Fibroblast of villous mesenchyme (primary cell): ENCODE results near the gene FAT2. TPM values are rescaled to one million over a fixed set of nuclear protein-coding genes. Genes with fewer than 3 reads are reported as not detected.

Experiments used
- DNase-seq: peaks from one replicate; pipeline ENCODE4 v3.0.0-alpha.2; 2010; ENCODE audit warnings: low read depth
- H3K4me3 ChIP-seq: 2 replicates; pipeline ENCODE4 v1.5.1; 2011; ENCODE audit warnings: low read depth, mild to moderate bottlenecking, low read length
- CTCF ChIP-seq: IDR thresholded peaks from 2 replicates; pipeline ENCODE4 v1.5.1; 2012; ENCODE audit warnings: low read depth, mild to moderate bottlenecking, low read length; ENCODE audit not compliant: insufficient read depth
- total RNA-seq: library from RNA; depleted of rRNA; stranded (reverse); fragments of >200 nt; gene quantifications from 2 replicates; pipeline ENCODE4 v1.2.3, GENCODE V29; 2012

FAT2 gene
- total RNA-seq, 1 donor = under 0.01 TPM

DNA sequence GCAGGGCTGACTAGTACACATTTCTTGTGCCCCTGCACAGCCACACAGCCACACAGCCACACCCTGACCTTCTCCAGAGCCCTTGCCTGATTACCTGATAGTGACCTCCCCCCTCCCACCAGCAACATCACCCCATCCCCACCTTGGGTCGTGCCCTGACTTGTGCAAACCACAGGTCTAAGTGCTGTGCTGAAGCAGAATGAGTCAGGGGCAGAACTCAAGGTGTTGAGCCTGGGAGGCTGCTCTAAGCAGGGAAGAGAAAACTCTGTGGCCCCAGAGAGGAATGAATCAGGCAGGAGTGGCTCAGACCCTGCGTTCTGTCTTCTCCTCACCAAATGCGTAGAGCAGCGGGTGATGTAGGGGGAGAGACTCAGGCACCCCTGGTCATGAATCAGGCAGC lies 24.3 kb upstream of the FAT2 start:
- H3K4me3 ChIP-seq = no peak overlapping the region
- TF ChIP-seq CTCF = no peak
- no peak for DNase-seq

DNA sequence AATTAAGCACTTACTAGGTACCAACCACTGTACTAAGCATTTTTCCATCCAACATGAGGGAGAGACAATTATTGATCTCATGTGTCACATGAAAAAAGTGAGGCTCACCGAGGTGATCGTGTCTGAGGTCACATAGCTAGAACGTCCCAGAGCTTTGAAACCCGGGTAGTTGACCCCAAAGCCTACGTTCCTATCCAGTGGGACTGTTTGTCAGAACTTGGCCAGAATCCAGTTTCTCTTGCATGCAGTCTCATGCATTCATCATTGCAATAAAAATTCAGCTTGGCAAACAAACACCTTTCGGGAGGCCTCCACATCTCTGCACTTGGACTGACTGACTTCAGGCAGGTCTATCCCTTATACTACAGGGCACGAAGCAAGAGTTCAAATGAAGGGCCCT lies 23.4 kb upstream of the FAT2 start:
- no peak for TF ChIP-seq CTCF
- DNase-seq = no peak
- no peak overlapping the region for H3K4me3 ChIP-seq

DNA sequence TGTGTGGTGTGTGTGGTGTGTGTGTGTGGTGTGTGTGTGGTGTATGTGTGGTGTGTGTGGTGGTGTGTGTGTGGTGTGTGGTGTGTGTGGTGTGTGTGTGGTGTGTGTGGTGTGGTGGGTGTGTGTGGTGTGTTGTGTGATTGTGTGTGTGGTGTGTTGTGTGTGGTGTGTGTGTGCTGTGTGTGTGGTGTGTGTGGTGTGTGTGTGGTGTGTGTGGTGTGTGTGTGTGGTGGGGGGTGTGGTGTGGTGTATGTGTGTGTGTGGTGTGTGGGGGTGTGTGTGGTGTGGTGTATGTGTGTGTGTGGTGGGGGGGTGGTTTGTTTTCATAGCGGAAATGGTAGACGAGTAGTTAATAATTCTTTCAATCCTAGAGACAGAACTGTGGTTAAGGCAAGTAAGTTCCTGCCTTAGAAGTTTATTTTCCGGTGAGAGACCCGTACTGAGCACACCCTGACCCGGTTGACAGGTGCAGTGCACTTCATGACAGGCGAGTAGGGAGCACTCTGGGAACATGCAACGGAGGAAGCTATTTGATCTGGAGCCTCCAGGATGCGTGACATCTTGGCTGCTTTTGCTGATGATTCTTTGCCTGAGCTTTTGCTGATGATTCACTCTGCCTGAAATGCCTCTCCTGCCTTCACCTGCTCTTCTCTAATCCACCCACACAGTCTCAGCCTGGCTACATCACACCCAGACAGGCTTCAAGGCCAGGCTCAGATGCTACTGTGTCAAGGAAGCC lies 21.7 kb upstream of the FAT2 start:
- TF ChIP-seq CTCF = no peak
- no peak overlapping the region for H3K4me3 ChIP-seq
- no peak for DNase-seq

- no peak for TF ChIP-seq CTCF
- H3K4me3 ChIP-seq = no peak overlapping the region
- DNase-seq = no peak
These were observed 20.1 kb upstream of the FAT2 start for GRCh38 chr5:151611127-151611775.

GRCh38 chr5:151608522-151608921 lies 17.4 kb upstream of the FAT2 start:
- no peak overlapping the region for H3K4me3 ChIP-seq
- TF ChIP-seq CTCF = no peak
- DNase-seq = no peak

- no peak overlapping the region for H3K4me3 ChIP-seq
- no peak for DNase-seq
- TF ChIP-seq CTCF = no peak
These were observed 16.2 kb upstream of the FAT2 start for GRCh38 chr5:151607304-151607703.
